ENCODE data around the gene MAP3K9.

Gene MAP3K9

GRCh38 chr14:70816525-70816924 lies 7.2 kb upstream of the MAP3K9 start:
- H3K4me3 ChIP-seq (replicated peaks; ENCODE audit: insufficient read depth, low read length), result no peak overlapping the region
- no peak for DNase-seq (ENCODE audit: low read depth in 1 of 2, low spot score in 1 of 2)
- H3K27ac ChIP-seq (replicated peaks), result no peak overlapping the region
- no peaks in the 10 kb centered on the region for H3K27me3 ChIP-seq (ENCODE audit: insufficient read depth, poor library complexity, severe bottlenecking)
- TF ChIP-seq POLR2AphosphoS5 (IDR thresholded peaks at IDR 0.05; ENCODE audit: low read depth) (no peak), GABPA (IDR thresholded peaks at IDR 0.05; ENCODE audit: low read depth) (no peak), REST (IDR thresholded peaks at IDR 0.05; ENCODE audit: insufficient replicate concordance, low read depth) (no peak), CTCF (IDR thresholded peaks at IDR 0.05; ENCODE audit: insufficient read depth, low read length) (no peak), SPI1 (IDR thresholded peaks at IDR 0.05; ENCODE audit: borderline replicate concordance, low read depth) (no peak)

- H3K27me3 ChIP-seq (ENCODE audit: insufficient read depth, poor library complexity, severe bottlenecking), result no peaks in the 10 kb centered on the region
- H3K4me3 ChIP-seq (replicated peaks; ENCODE audit: insufficient read depth, low read length), result no peak overlapping the region
- TF ChIP-seq POLR2AphosphoS5 (IDR thresholded peaks at IDR 0.05; ENCODE audit: low read depth) (no peak), SPI1 (IDR thresholded peaks at IDR 0.05; ENCODE audit: borderline replicate concordance, low read depth) (no peak), GABPA (IDR thresholded peaks at IDR 0.05; ENCODE audit: low read depth) (no peak), CTCF (IDR thresholded peaks at IDR 0.05; ENCODE audit: insufficient read depth, low read length) (no peak), REST (IDR thresholded peaks at IDR 0.05; ENCODE audit: insufficient replicate concordance, low read depth) (no peak)
- no peak for DNase-seq (ENCODE audit: low read depth in 1 of 2, low spot score in 1 of 2)
- no peak overlapping the region for H3K27ac ChIP-seq (replicated peaks)
Observed at GRCh38 chr14:70814466-70814865, 5.2 kb upstream of the MAP3K9 start.

- no peak overlapping the region for H3K27ac ChIP-seq (replicated peaks)
Observed at GRCh38 chr14:70812124-70812818, 3.0 kb upstream of the MAP3K9 start.

More at GRCh38 chr14:70812124-70812818, 3.0 kb upstream of the MAP3K9 start:
- no peaks in the 10 kb centered on the region for H3K27me3 ChIP-seq (ENCODE audit: insufficient read depth, poor library complexity, severe bottlenecking)
- DNase-seq (ENCODE audit: low read depth in 1 of 2, low spot score in 1 of 2), result no peak
- no peak for TF ChIP-seq GABPA (IDR thresholded peaks at IDR 0.05; ENCODE audit: low read depth)
- TF ChIP-seq POLR2AphosphoS5 (IDR thresholded peaks at IDR 0.05; ENCODE audit: low read depth), result no peak
- TF ChIP-seq CTCF (IDR thresholded peaks at IDR 0.05; ENCODE audit: insufficient read depth, low read length), result no peak
- no peak for TF ChIP-seq SPI1 (IDR thresholded peaks at IDR 0.05; ENCODE audit: borderline replicate concordance, low read depth)
- no peak for TF ChIP-seq REST (IDR thresholded peaks at IDR 0.05; ENCODE audit: insufficient replicate concordance, low read depth)
- H3K4me3 ChIP-seq (replicated peaks; ENCODE audit: insufficient read depth, low read length), result no peak overlapping the region

Measured in HL-60 (cell line).